ENCODE results near the gene TBCA. TPM values are rescaled to one million over a fixed set of nuclear protein-coding genes. Genes with fewer than 3 reads are reported as not detected.
"Not testable (repeated sequence)": the region's sequence is repeated elsewhere in the genome, so short reads cannot be mapped to it uniquely, and the experiment has no call there.

Gene TBCA
- total RNA-seq, 4 donors from 2014 or later: 93.7 to 130 (median 100) TPM

DNA sequence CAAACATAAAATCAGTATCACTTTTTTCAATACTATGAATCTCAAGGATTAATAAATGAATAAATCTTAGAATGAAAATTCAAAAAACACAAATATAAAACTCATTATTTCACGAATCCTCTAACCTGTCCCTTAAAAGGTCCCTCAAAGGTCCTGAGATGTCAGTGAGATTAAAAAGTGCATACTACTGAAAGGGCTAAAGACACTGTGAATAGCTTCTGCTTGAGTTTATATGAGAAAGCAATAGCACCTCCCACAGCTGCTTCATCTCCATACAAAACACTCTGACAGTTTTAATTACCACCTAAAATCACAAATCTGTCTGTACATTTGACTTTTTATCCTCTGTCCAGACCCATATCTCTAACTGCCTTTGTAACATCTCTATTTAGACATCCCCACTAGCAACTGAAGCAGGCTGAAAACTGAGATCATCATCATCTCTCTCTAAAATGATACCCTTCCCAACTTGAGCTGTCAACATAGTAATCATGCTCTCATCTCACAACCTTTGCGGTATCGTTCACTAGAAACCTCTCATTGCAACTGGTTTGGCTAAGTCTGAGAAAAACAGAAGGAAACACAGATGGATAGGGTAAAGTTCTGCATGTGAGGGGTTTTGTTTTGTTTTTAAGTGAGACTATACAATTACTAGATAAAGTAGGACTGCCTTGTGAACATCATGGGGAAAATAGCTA lies 56.3 kb downstream of the TBCA start:
- intact Hi-C loops (cut with DNase I; ENCODE audit: low total_unique reads): no loop called here
- WGBS, 2 donors: 90 to 93% methylated on average over 3 of the region's 3 CpGs

DNA sequence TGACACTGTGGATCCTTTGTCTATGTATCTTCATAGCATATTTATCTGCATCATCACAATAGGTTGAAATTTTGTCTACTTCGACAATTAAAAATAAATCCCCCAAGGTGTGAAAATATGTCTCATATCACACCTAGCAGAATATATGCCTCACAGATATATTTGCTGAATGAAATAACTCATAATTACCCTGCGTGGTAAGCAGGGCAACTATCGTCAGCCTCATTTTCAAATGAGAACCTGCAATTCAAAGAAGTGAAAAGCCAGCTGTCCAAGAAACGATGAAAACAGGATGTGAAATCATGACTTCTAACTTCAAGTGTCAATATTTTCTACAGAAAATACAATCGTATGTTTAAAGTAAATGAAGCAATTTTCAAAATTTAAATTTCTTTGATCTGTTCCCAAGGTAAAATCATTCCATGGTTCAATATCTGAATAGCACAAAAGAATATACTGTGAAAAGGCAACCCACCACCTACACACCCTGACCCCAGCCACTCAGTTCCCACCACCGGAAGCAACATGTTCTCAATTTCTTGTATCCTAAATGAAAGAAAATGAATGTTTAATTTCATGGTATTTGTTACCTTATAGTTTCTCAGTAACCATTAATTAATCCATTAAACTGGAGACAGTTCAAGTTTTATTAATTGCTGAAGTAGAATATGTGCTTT lies 57.1 kb downstream of the TBCA start:
- TF ChIP-seq POLR2A (IDR thresholded peaks at IDR 0.05) (no peak), CTCF (IDR thresholded peaks at IDR 0.05) (no peak)
- intact Hi-C loops (cut with DNase I; ENCODE audit: low total_unique reads): no loop called here
- WGBS, 2 donors: 84 to 86% methylated on average over 6 of the region's 6 CpGs
- H3K4me3 ChIP-seq (ENCODE audit: low read depth, poor library complexity, severe bottlenecking): no peak overlapping the region
- no peak for DNase-seq (ENCODE audit: low spot score in 2 of 2)

More for the DNA sequence above, 56.3 kb downstream of the TBCA start:
- TF ChIP-seq POLR2A (IDR thresholded peaks at IDR 0.05) (no peak), CTCF (IDR thresholded peaks at IDR 0.05) (no peak)
- no peak for DNase-seq (ENCODE audit: low spot score in 2 of 2)
- H3K4me3 ChIP-seq (ENCODE audit: low read depth, poor library complexity, severe bottlenecking): no peak overlapping the region

DNA sequence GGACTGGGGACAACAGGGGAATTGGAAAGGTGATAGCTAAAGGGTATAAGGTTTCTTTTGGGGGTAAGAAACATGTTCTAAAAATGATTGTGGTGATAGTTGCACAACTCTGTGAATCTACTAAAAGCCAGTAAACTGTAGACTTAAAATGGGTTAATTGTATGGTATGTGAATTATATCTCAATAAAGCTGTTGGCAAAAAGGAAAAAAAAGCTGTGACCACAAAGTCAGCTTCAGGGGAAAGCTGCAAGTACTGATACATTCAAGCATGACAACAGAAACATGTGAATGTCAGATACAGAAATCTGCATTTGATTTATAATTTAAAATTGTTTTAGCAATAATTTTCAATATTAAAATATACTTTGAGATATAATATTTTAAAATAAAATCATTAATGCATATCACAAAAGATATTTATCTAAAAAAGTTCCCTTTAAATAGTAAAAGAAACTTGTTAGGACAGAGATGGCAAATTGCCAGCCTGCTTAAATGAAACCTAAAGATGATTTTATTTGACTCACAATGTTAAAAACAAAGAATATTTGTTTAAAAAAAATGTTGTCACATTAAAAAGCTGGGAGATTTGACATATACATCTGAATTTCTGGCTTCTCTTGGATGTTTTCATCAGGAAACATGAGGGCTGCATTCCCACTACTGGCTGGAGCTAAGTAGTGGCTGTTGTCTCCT lies 66.0 kb downstream of the TBCA start:
- TF ChIP-seq POLR2A (IDR thresholded peaks at IDR 0.05) (no peak), CTCF (IDR thresholded peaks at IDR 0.05) (no peak)
- no peak overlapping the region for H3K4me3 ChIP-seq (ENCODE audit: low read depth, poor library complexity, severe bottlenecking)
- no peak for DNase-seq (ENCODE audit: low spot score in 2 of 2)
- intact Hi-C loops (cut with DNase I; ENCODE audit: low total_unique reads): no loop called here

DNA sequence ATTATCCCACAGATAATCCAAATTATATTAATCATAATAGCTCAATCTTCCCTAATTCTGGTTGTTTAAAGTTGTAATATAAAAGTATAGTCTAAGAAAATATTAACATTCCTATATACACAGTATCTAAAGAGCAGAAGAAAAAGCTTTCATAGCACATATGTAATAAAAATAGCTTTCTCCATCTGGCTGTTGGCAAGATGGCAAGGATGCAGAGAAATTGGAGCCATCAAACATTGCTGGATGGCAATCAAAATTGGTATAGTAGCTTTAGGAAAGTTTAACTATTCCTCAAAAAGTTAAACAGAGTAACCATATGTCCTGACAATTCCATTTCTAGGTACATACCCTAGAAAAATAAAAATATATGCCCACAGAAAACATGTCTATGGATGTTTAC lies 66.8 kb downstream of the TBCA start:
- no peak overlapping the region for H3K4me3 ChIP-seq (ENCODE audit: low read depth, poor library complexity, severe bottlenecking)
- DNase-seq (ENCODE audit: low spot score in 2 of 2): no peak
- TF ChIP-seq CTCF (IDR thresholded peaks at IDR 0.05): no peak
- no peak for TF ChIP-seq POLR2A (IDR thresholded peaks at IDR 0.05)
- intact Hi-C loops (cut with DNase I; ENCODE audit: low total_unique reads): no loop called here

DNA sequence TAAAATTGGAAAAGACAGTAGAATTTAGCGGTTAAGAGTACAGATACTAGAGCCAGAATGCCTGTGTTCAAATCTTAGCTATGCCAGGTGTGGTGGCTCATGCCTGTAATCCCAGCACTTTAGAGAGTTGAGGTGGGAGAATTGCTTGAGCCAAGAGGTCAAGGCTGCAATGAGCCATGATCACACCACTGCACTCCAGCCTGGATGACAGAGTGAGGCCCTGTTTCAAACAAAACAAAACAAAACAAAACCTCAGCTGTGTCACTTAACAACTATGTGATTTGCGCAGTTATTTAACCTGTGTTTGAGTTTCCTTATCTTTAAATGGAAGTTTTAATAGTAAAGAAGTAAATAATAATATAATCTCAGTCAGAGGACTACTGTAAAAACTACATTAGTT lies 68.3 kb downstream of the TBCA start:
- H3K4me3 ChIP-seq (ENCODE audit: low read depth, poor library complexity, severe bottlenecking): no peak overlapping the region
- intact Hi-C loops (cut with DNase I; ENCODE audit: low total_unique reads): no loop called here

DNA sequence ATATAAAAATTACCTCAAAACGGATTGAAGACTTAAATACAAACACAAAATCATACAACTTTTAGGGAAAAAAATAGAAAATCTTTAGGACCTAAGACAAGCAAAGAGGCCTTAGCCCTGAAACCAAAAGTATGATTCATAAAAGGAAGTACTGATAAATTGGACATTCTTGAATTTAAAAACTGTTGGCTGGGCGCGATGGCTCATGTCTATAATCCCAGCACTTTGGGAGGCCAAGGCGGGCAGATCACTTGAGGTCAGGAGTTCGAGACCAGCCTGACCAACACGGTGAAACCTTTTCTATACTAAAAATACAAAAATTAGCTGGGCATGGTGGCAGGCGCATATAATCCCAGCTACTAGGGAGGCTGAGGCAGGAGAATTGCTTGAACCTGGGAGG lies 76.6 kb downstream of the TBCA start:
- DNase-seq (ENCODE audit: low spot score in 2 of 2); H3K4me3 ChIP-seq (ENCODE audit: low read depth, poor library complexity, severe bottlenecking); intact Hi-C loops (cut with DNase I; ENCODE audit: low total_unique reads): not testable (repeated sequence)
- WGBS, 2 donors: 83 to 94% methylated on average over 7 of the region's 7 CpGs

More for the DNA sequence above, 68.3 kb downstream of the TBCA start:
- TF ChIP-seq POLR2A (IDR thresholded peaks at IDR 0.05) (no peak), CTCF (IDR thresholded peaks at IDR 0.05) (no peak)
- WGBS, 2 donors: 94 to 95% methylated on average over 2 of the region's 2 CpGs
- no peak for DNase-seq (ENCODE audit: low spot score in 2 of 2)
